HepG2 (cell line): ENCODE measurements around the gene TLN1. TPM values are rescaled to one million over a fixed set of nuclear protein-coding genes. Genes with fewer than 3 reads are reported as not detected.

Source experiments
- ATAC-seq: fragments of 200-7000 bp; cut with Tn5 transposase; 3 replicates; pipeline ENCODE4 v1.9.1; 2020; ENCODE audit warnings: mild to moderate bottlenecking, moderate library complexity
- BruUV-seq: library from RNA; stranded (reverse); fragments of 400-500 nt; replicated peaks from 2 replicates; lab custom pipeline; 2021; lab: Mats Ljungman, UMichigan
- CTCF ChIA-PET: fragments of 300-600 bp; formaldehyde crosslinking; extraction: SDS; loops from one replicate; lab custom pipeline; 2021; ENCODE audit warnings: low total read pairs, inconsistent platforms, low intra/inter-chr PET ratio; lab: Yijun Ruan, JAX
- POLR2A ChIA-PET: fragments of 350-600 bp; sonication (Branson Sonifier 250); formaldehyde crosslinking; loops from one replicate; lab custom pipeline; 2020; ENCODE audit warnings: antibody characterized with exemption, inconsistent platforms; lab: Yijun Ruan, JAX
- DNase-seq: peaks from one replicate; pipeline ENCODE4 v3.0.0-alpha.2; 2015; ENCODE audit warnings: low spot score
- FAIRE-seq: peaks from 3 replicates; lab custom pipeline; 2011; peaks lifted over from hg19 to GRCh38; lab: Jason Lieb, UNC
- H2AFZ ChIP-seq: one replicate; pipeline ENCODE4 v1.6.1; 2011; ENCODE audit warnings: low read length, inconsistent platforms
- H3K27ac ChIP-seq: fragments of 300-600 bp; 3 replicates; pipeline ENCODE4 v1.8.0; 2011; ENCODE audit warnings: mixed run types, mild to moderate bottlenecking, mixed read lengths, low read length, inconsistent platforms; ENCODE audit not compliant: insufficient read depth; ENCODE audit errors: extremely low read length
- H3K27me3 ChIP-seq, 2 experiments: fragments of 200-600 bp in 1 of 2; 2 replicates in 1 of 2; 3 replicates in 1 of 2; pipeline versions ENCODE4 v1.6.0 to v1.8.0; 2011; ENCODE audit warnings: low read length in 2 of 2, mild to moderate bottlenecking in 2 of 2, moderate library complexity in 2 of 2, inconsistent platforms in 1 of 2; ENCODE audit not compliant: insufficient read depth in 2 of 2, control insufficient read depth in 1 of 2
- H3K36me3 ChIP-seq, 2 experiments: fragments of 200-600 bp in 1 of 2; replicated peaks in 1 of 2; 2 replicates in 1 of 2; 3 replicates in 1 of 2; pipeline versions ENCODE4 v1.5.1 to v1.8.0; 2011; ENCODE audit warnings: low read length in 2 of 2, inconsistent platforms in 1 of 2; ENCODE audit not compliant: insufficient read depth in 2 of 2, control insufficient read depth in 1 of 2
- H3K4me1 ChIP-seq: 2 replicates; pipeline ENCODE4 v1.5.1; 2012; ENCODE audit warnings: low read length, inconsistent platforms; ENCODE audit not compliant: insufficient read depth
- H3K4me2 ChIP-seq: 2 replicates; pipeline ENCODE4 v1.6.0; 2011; ENCODE audit warnings: low read depth, low read length, inconsistent platforms
- H3K4me3 ChIP-seq, 3 experiments: fragments of 200-600 bp in 1 of 3; sonication (generic), shearing (Covaris generic) in 1 of 3; replicated peaks in 1 of 3; 2 replicates each; pipeline ENCODE4 v1.5.1; 2011 to 2016; ENCODE audit warnings: low read length in 3 of 3, inconsistent platforms in 2 of 3, low read depth in 2 of 3, mild to moderate bottlenecking in 2 of 3, control low read depth in 1 of 3, mixed read lengths in 1 of 3; ENCODE audit not compliant: insufficient read depth in 1 of 3
- H3K79me2 ChIP-seq: one replicate; pipeline ENCODE4 v1.6.1; 2011; ENCODE audit warnings: low read length, inconsistent platforms; ENCODE audit not compliant: insufficient read depth
- H3K9ac ChIP-seq: 2 replicates; pipeline ENCODE4 v1.6.0; 2011; ENCODE audit warnings: mild to moderate bottlenecking, low read depth, low read length, inconsistent platforms; ENCODE audit not compliant: insufficient read depth
- H3K9me3 ChIP-seq: 2 replicates; pipeline ENCODE4 v1.5.1; 2012; ENCODE audit warnings: mild to moderate bottlenecking, low read length
- H4K20me1 ChIP-seq: 2 replicates; pipeline ENCODE4 v1.6.0; 2011; ENCODE audit warnings: inconsistent platforms, mild to moderate bottlenecking, low read length, moderate library complexity; ENCODE audit not compliant: insufficient read depth
- AGO2 ChIP-seq: fragments of 200-400 bp; formaldehyde crosslinking; optimal IDR thresholded peaks from 2 replicates; pipeline ENCODE3; 2017; ENCODE audit warnings: mild to moderate bottlenecking, low read depth, low read length, moderate library complexity
- ARHGAP35 ChIP-seq: sonication (generic); formaldehyde crosslinking; IDR thresholded peaks from 2 replicates; pipeline ENCODE4 v1.9.0; 2022; ENCODE audit warnings: mild to moderate bottlenecking, inconsistent platforms, moderate library complexity, missing genetic modification reagents, borderline replicate concordance
- MNT ChIP-seq: fragments of 450-650 bp; IDR thresholded peaks from 2 replicates; pipeline ENCODE4 v1.6.1; 2016
- PRDM15 ChIP-seq: sonication (generic); formaldehyde crosslinking; IDR thresholded peaks from 2 replicates; pipeline ENCODE4 v1.4.0; 2020; ENCODE audit warnings: missing genetic modification reagents
- ZBTB34 ChIP-seq: sonication (generic); formaldehyde crosslinking; IDR thresholded peaks from 2 replicates; pipeline ENCODE4 v1.8.0; 2022; ENCODE audit warnings: mild to moderate bottlenecking, missing genetic modification reagents
- ZFP1 ChIP-seq: IDR thresholded peaks from 2 replicates; pipeline ENCODE4 v1.6.1; 2016
- WGBS: methylation state at CpG from one replicate; pipeline ENCODE4 v1.1.6; 2017; ENCODE audit warnings: low lambda C conversion rate; 5-methylcytosine and 5-hydroxymethylcytosine counted together
- in situ Hi-C: cut with HindIII; loops from 2 replicates; pipeline ENCODE4 v1.10.0; 2017; ENCODE audit warnings: low pct_unique_long_range_greater_than_20kb; ENCODE audit not compliant: extremely low pct_ligation_motif_present
- intact Hi-C: fragments of 100-400 bp; cut with micrococcal nuclease; formaldehyde crosslinking; loops from one replicate; pipeline ENCODE4 v1.10.0; 2022; ENCODE audit not compliant: unreplicated experiment
- polyA plus RNA-seq, 8 experiments: library from polyadenylated mRNA; depleted of rRNA in 3 of 8; stranded (reverse) in 7 of 8; unstranded in 1 of 8; fragments of >200 nt; fragmentation: Illumina TruSeq in 4 of 8; extraction: Trizol in 4 of 8; gene quantifications; 2 replicates each; pipeline versions ENCODE4 v1.2.1 to v1.2.3, GENCODE V29; 2011 to 2016; ENCODE audit warnings: low read depth in 4 of 8, missing spikeins in 1 of 8, mixed read lengths in 1 of 8; ENCODE audit not compliant: insufficient read depth in 1 of 8
- total RNA-seq, 5 experiments: library from RNA; depleted of rRNA; stranded (reverse); fragments of >200 nt; fragmentation: Illumina TruSeq; extraction: Trizol; gene quantifications; 2 replicates each; pipeline ENCODE4 v1.2.3, GENCODE V29; 2016; ENCODE audit warnings: low read depth in 1 of 5

TLN1 gene
- total and polyA plus RNA-seq, 2 of the 13 experiments (the other 11 are each of a cell fraction or from before 2014, with no cell fraction given): 35.2 to 51.8 TPM

GRCh38 chr9:35703906-35704672 is 27.9 kb downstream of the TLN1 start:
- Histone ChIP-seq H3K79me2 (no peaks in the 10 kb centered on the region), H2AFZ (no peak overlapping the region), H3K27me3 (no peaks in the 10 kb centered on the region), H3K27ac (no peak overlapping the region), H4K20me1 (no peaks in the 10 kb centered on the region), H3K36me3 (peaks cover 62 to 97% of the 10 kb centered on the region in 2 experiments), H3K9ac (no peak overlapping the region), H3K9me3 (no peaks in the 10 kb centered on the region), H3K4me1 (no peaks in the 10 kb centered on the region), H3K4me3 (no peak overlapping the region), H3K4me2 (no peak overlapping the region)
- intact Hi-C loops (no loop called here), in situ Hi-C loops (no loop called here)
- DNase-seq: no peak
- FAIRE-seq: no peak
- TF ChIP-seq MNT (0 out of 2 replicates have a peak, but pooled peaks have one; percentile 8), ZFP1 (no peak), PRDM15 (CRISPR knock-in tag) (no peak), ZBTB34 (CRISPR knock-in tag) (no peak), AGO2 (peak; percentile 35), ARHGAP35 (CRISPR knock-in tag) (no peak)
- 97% methylated on average over 26 of the region's 26 CpGs for WGBS
- no peak for ATAC-seq
- CTCF ChIA-PET: no interaction called here
- TSS peak; percentile 37 for BruUV-seq
- POLR2A ChIA-PET: no interaction called here
